ENCODE measurements around the gene VWA5B2. TPM values are rescaled to one million over a fixed set of nuclear protein-coding genes. Genes with fewer than 3 reads are reported as not detected.

The VWA5B2 gene
- polyA plus RNA-seq (2012; ENCODE audit: insufficient read depth, insufficient read length) = 3.1 TPM

DNA sequence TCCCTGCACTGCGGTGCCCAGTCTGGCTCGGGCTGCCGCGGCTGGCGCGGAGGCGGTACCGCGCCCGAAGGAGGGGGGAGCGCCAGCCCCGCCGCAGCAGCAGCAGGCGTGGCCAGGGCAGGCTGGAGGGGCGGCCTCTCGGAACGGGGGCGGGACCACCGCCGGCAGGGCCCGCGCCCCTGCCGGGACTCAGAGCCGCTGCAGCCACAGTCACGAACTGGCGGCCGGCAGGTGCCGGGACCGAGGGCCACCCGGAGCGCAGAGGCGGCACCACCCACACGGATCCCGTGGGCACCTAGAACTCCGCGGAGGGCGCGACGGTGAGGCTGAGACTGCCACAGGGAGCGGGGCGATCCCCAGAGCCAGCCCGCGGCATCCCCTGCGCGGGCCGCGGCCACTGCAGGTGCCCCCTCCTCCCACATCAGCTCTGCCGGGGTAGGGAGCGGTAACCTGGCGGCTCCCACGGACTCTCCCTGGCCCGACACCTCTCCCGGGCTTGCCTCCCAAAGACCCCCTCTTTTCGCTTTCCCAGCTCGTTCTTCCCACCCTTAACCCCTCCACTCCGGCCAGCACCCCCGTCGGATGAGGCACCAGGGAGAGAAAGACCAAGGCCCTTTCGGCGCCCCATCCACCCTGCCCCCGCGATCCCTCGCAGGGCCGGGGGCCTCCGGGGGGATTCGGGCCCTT is at the start of gene VWA5B2:
VWA5B2 (plus strand) TSS at position 192 of the 687 bp plus-strand sequence. CDS start 944 bp downstream, outside the sequence.
- peak within 1 kb of the TSS; percentile 59 for H3K4me3 ChIP-seq (ENCODE audit: low read length)
- peak; percentile 60 for DNase-seq (ENCODE audit: low read depth, low spot score)

DNA sequence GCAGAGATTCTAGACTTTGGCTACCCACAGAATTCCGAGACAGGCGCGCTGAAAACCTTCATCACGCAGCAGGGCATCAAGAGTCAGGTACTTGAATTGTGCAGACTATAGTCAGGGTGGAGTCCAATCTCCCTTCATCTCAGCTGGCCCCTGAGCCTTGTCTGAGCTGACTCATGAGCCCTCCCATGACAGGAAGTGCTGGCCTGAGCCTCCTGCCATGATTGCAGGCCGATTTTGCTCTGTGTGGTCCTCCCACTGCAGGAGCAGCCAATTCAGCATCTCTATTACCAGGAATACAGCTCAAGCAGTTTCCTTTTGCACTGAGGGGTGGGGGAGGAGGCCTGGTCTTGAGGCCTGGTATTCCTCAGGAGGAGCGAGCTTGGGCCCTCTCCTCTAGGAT is 49.2 kb upstream of the VWA5B2 start:
- no peak overlapping the region for H3K4me3 ChIP-seq (ENCODE audit: low read length)
- DNase-seq (ENCODE audit: low read depth, low spot score) = no peak

DNA sequence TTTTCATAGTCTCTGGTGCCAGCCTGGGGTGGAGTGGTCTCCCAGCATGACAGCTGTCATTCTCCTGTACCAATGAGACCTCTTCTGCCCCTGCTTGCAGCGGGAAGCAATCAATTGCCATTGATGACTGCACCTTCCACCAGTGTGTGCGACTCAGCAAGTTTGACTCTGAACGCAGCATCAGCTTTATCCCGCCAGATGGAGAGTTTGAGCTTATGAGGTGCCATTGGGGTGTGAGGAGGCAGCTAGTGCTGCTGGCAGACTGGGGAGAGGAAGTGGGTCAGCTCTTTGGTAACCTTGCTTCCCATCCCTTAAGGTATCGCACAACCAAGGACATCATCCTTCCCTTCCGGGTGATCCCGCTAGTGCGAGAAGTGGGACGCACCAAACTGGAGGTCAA is 47.8 kb upstream of the VWA5B2 start:
- no peak for DNase-seq (ENCODE audit: low read depth, low spot score)
- H3K4me3 ChIP-seq (ENCODE audit: low read length) = no peak overlapping the region

DNA sequence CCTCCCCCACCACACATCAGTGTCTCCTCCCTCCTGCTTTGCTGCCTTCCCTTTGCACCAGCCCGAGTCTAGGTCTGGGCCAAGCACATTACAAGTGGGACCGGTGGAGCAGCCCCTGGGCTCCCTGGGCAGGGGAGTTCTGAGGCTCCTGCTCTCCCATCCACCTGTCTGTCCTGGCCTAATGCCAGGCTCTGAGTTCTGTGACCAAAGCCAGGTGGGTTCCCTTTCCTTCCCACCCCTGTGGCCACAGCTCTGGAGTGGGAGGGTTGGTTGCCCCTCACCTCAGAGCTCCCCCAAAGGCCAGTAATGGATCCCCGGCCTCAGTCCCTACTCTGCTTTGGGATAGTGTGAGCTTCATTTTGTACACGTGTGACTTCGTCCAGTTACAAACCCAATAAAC is 45.7 kb upstream of the VWA5B2 start:
- H3K4me3 ChIP-seq (ENCODE audit: low read length) = no peak overlapping the region
- no peak for DNase-seq (ENCODE audit: low read depth, low spot score)

DNA sequence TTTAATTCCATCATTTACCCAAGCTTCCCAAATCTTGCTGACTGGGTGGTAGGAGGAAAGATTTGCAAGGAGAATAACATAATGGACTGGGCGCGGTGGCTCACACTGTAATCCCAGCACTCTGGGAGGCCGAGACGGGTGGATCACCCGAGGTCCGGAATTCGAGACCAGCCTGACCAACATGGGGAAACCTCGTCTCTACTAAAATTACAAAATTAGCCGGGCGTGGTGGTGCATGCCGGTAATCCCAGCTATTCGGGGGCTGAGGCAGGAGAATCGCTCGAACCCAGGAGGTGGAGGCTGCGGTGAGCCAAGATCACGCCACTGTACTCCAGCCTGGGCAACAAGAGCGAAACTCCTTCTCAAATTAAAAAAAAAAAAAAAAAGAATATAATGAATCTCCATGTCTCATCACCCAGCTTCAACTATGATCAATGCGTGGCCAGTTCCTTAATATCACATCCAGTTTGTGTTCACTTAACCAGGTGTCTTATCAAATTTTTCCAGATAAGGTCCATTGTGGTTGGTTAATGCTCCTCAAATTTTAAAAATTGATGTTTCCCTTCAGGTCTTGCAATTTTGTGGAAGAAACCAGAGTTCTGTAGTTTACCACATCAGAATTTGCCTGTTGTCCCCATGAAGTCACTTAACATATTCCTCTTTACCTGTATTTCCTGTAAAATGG is 44.7 kb upstream of the VWA5B2 start:
- peak overlapping the region; percentile 95 for H3K4me3 ChIP-seq (ENCODE audit: low read length)
- no peak for DNase-seq (ENCODE audit: low read depth, low spot score)

DNA sequence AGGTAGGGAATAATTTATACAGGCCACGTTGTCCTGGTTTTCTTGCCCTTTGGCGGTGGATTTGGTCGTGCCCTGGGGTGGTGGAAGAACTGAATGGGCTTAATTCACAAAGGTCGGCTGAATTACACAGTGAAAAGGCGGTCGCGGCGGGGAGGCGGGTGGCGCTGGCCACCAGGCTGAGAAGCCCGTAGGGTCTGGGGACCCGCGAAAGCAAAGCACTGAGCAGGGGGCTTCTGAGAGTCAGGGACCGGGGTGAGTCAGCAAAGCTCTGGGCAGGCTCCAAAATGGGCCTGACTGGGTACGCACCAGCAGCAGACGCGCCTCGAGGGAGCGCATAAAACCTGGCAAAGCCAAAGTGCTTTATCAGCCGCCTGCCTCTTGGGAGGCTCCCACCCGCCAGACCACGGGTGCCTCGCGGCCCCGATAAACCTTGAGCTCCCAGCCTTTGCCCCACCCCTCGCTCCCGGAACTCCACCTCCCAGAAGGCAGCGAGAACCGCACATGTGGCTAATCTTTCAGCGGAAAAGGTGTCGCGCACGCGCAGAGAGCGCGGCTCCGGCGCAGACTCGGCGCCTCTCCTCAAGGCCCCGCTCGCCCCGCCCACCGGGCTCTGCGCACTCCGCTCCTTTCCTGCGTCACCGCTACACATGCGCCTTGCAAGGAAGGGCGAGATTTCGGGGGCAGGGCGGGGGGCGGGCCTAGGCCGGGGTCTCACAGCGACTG is 43.8 kb upstream of the VWA5B2 start:
- peak; percentile 99 for DNase-seq (ENCODE audit: low read depth, low spot score)

DNA sequence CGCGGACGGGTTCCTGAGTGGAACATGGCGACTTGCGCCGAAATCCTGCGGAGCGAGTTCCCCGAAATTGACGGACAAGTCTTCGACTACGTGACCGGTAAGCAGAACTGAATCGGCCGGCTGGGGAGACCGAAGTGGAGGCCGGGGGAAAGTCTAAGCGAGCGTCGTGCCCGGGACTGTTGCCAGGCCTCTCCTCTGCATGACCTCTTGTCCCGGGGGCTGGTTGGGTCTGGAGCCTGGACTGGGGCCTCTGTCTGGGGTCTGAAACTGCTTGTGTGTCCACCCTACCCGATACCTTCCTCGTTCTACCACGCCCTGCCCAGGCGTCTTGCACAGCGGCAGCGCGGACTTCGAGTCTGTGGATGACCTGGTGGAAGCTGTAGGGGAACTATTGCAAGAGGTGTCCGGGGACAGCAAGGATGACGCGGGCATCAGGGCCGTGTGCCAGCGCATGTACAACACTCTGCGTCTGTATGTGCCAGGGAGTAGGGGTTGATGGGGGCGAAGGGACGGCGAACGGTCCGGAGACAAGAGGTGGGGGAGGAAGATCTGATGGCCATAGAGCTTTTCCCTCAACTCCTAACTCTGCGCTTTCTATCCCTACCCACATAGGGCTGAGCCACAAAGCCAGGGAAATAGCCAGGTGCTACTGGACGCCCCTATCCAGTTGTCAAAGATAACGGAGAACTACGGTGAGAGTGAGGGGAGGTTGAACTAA is 43.0 kb upstream of the VWA5B2 start, which contains the start of gene ABCF3:
ABCF3 (plus strand) TSS at position 16 of the 718 bp plus-strand sequence; CDS start at position 25, 9 bp downstream.
- DNase-seq (ENCODE audit: low read depth, low spot score) = no peak
- H3K4me3 ChIP-seq (ENCODE audit: low read length) = peak within 1 kb of the TSS; percentile 95

More for the DNA sequence above, 43.8 kb upstream of the VWA5B2 start:
- peak overlapping the region; percentile 95 for H3K4me3 ChIP-seq (ENCODE audit: low read length)

DNA sequence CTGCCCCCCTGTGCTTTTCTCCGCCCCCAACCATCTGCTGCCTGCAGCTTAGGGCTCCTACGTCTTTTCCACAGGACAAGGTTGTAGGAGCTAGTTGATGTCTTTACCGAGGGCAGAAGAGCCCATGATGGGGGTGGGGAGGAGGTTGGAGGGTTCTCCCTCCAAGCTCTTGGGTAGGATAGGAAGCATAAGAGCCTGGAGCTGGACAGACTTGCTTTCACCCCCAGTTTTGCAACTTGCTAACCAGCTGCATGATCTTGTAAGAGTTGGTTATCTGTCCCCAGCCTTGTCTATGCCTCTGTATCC is 42.5 kb upstream of the VWA5B2 start:
- DNase-seq (ENCODE audit: low read depth, low spot score) = no peak
- H3K4me3 ChIP-seq (ENCODE audit: low read length) = peak overlapping the region; percentile 95

DNA sequence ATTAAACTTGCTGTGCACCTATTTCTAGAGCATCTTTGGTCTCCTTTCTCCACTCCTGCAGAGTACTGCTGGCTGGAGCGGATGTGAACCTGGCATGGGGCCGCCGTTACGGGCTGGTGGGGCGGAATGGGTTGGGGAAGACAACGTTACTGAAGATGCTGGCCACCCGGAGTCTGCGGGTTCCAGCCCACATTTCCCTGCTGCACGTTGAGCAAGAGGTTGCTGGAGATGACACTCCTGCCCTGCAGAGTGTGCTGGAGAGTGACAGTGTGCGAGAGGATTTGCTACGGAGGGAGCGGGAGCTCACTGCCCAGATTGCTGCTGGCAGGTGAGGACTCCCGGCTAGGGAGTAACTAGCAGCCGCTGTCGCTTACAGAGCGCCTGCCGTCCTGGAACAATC is 41.3 kb upstream of the VWA5B2 start:
- no peak for DNase-seq (ENCODE audit: low read depth, low spot score)
- H3K4me3 ChIP-seq (ENCODE audit: low read length) = no peak overlapping the region

DNA sequence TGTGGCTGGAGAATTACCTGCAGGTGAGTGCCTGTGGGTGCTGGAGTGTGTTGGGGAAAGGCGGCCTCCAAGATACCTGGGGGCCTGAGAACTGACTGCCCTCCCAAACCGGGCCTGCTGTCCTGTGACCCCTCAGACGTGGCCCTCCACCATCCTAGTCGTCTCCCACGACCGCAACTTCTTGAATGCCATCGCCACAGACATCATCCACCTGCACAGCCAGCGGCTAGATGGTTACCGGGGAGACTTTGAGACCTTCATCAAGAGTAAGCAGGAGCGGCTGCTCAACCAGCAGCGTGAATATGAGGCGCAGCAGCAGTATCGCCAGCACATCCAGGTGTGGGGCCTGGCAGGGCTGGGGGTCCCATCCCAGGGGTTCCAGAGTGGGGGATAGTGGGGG is 40.0 kb upstream of the VWA5B2 start:
- no peak for DNase-seq (ENCODE audit: low read depth, low spot score)
- no peak overlapping the region for H3K4me3 ChIP-seq (ENCODE audit: low read length)

DNA sequence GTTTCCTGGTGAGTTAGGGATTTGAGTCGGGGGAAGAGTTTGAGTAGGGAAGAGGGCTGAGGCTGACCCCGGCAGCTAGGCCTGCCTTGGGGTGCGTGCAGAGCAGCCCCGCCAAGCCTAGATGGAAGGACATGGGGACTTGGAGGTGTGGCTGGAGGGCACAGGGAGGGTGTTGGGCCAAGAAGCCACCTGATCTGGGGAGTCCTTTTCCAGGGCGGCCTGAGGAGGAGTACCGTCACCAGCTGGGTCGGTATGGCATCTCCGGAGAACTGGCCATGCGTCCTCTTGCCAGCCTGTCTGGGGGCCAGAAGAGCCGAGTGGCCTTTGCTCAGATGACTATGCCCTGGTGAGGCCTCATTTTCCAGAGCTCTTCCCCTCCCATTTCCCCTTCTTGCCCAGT is 36.5 kb upstream of the VWA5B2 start:
- no peak overlapping the region for H3K4me3 ChIP-seq (ENCODE audit: low read length)
- no peak for DNase-seq (ENCODE audit: low read depth, low spot score)

DNA sequence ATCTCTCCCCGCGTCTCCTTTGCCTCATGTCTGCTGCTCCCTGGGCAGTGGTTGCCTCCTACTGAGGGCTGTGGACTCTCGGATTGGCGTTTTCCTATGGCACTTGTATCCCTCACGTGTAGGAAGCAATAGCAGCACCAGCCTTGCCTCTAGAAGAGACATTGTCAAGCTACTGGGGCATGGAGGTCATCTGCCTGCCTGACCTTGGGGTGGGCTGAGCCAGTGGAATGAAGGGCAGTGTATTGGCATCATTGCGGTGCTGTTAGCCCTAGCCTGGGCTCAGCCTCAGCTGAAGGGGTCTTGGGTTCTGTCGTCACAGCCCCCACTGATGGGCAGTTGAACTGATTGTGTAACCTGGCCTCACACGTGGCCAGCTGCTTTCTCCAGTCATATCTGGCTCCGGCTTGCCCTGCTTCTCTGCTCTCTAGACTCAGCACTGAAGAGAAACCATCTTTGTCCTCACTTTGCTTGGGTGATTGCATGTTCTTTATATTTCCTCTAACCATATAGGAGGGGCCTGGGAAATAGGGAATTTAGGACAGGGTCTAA is 35.3 kb upstream of the VWA5B2 start:
- H3K4me3 ChIP-seq (ENCODE audit: low read length) = no peak overlapping the region
- no peak for DNase-seq (ENCODE audit: low read depth, low spot score)

DNA sequence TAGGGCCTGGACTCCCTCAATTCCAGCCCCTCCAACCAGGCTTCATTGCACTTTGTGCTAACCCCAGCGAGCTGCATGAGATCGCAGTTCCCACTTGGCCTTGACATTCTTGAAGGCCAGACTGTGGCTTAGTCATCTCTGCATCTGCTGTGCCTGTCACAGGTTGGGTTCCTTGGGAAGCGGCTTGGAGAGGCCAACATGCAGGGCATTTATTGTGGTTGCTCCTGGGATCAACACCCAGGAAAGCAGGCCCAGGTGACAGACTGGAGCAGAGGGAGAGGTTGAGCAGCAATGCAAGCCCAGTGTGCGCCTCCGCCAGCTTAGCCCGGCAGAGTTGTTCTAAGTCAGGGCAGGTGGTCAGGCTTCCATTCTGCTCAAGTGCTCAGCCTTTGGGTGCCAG is 32.8 kb upstream of the VWA5B2 start:
- no peak overlapping the region for H3K4me3 ChIP-seq (ENCODE audit: low read length)
- DNase-seq (ENCODE audit: low read depth, low spot score) = no peak

DNA sequence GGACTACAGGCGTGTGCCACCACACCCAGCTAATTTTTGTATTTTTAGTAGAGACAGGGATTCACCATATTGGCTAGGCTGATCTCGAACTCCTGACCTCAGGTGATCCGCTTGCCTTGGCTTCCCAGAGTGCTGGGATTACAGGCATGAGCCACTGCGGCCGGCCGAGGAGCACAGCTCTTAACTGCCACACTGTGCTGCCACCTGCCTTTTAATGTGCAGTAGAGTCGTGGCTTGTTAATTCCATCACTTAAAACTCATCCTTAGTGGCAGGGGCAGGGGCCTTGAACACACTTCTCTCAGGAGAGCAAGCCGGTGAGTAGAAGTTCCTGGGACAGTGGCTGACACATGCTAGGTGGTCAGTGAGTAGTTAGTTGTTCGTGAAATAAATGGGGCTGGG is 30.9 kb upstream of the VWA5B2 start:
- DNase-seq (ENCODE audit: low read depth, low spot score) = no peak
- H3K4me3 ChIP-seq (ENCODE audit: low read length) = no peak overlapping the region

DNA sequence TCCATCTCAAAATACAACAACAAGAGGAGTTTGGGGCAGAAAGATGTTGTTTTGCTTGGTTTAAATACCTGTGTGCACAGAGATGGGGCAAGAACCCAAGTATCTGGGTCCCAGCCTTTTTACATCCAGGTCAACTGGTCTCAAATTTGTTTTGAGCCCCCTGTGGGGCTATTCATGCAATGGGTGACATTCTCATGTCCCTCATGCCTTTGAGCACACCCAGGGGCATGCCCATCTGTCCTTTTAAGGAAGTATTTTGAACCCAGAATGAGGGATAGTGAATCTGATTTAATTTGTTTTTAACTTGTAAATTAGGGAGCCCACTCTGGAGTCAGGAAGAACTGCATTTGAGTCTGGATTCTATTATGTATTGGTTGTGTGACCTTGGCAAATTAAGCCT is 28.6 kb upstream of the VWA5B2 start:
- DNase-seq (ENCODE audit: low read depth, low spot score) = no peak
- no peak overlapping the region for H3K4me3 ChIP-seq (ENCODE audit: low read length)

DNA sequence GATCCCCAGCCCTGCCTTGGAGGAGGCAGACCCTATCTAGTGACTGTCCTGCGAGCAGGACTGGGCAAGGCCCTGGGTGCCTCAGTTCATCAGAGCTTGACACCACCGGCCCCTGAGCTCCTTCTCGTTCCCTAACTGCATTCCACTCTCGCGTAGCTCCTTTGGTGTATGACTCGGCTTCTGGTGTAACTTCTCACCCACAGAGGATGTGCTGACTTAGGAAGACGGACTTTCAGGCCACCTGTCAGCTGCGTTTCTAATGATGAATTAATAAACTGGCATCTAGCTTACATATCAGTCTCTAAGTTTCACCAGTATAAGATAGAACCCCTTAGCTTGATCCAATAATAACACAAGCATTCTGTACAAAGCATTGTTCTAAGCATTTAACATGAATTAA is 25.9 kb upstream of the VWA5B2 start:
- no peak for DNase-seq (ENCODE audit: low read depth, low spot score)
- H3K4me3 ChIP-seq (ENCODE audit: low read length) = no peak overlapping the region

DNA sequence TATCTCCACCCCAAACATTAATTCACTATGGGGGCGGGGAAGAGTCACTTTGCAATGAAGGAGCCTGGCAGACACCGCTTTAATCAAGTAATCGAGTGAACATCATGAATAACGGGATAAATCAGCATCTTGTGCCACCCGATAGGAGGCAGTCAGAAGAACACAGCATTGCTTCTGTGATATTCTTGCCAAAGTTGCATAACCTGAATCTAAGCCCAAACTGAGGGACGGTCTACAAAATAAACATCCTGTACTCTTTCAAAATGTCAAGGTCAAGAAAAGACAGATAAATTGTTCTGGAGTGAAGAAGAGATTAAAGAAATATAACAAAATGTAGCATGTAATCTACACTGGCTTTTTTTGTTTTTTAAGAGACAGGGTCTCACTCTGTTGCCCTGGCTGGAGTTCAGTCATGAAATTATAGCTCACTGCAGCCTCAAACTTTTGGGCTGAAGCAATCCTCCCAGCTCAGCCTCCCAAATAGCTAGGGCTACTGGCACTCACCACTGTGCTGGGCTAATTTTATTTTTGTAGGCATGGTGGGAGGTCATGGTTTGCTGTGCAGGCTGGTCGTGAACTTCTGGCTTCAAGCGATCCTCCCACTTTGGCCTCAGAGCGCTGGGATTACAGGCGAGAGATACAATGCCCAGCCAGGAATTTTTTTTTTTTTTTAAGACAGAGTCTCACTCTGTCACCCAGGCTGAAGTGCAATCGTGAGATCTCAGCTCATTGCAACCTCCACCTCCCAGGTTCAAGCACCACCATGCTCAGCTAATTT is 20.1 kb upstream of the VWA5B2 start:
- DNase-seq (ENCODE audit: low read depth, low spot score) = no peak
- H3K4me3 ChIP-seq (ENCODE audit: low read length) = no peak overlapping the region

DNA sequence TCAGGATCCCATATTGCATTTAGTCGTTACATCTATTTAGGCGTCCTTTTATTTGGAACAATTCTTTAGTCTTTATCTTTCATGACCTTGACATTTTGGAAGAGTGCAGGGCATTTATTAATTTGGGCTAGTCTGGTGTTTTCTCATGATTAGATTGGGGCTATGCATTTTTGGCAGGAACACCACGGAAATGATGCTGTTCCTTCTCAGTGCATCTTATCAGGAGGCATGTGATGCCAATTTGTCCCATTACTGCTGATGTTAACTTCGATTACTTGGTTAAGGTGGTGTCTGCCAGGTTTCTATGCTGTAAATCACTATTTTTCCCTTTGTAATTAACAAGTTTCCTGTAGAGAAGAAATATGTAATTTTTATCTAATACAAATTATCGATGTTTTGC is 18.1 kb upstream of the VWA5B2 start:
- no peak overlapping the region for H3K4me3 ChIP-seq (ENCODE audit: low read length)
- DNase-seq (ENCODE audit: low read depth, low spot score) = no peak

DNA sequence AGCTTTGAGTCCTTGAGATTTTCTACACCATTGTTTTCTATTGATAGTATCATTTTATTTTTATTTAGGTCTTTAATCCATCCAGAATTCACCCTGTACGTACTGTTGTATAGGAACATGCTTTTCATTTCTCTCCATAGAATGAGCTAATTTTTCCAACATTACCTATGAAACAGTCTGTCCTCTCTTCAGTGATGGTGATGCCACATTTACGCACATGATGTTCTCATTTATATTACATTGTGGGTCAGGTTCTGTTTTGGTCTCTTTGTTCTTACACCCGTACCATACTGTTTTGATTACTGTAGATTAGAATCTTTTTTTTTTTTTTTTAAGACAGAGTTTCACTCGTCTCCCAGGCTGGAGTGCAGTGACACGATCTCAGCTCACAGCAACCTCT is 17.7 kb upstream of the VWA5B2 start:
- no peak for DNase-seq (ENCODE audit: low read depth, low spot score)
- no peak overlapping the region for H3K4me3 ChIP-seq (ENCODE audit: low read length)

Data from Jurkat, Clone E6-1 (cell line).